Mesothelial cell of epicardium (in vitro differentiated cells): ENCODE results near the gene TGM3. TPM values are rescaled to one million over a fixed set of nuclear protein-coding genes. Genes with fewer than 3 reads are reported as not detected.

Source experiments
- DNase-seq, 2 experiments: peaks; one replicate each; pipeline ENCODE4 v3.0.0; 2021; ENCODE audit warnings: low spot score in 2 of 2; ENCODE audit not compliant: unreplicated experiment in 2 of 2
- H3K27ac Mint-ChIP-seq: 2 replicates; pipeline ENCODE4 v1.8.0; 2021; ENCODE audit warnings: mixed read lengths
- H3K27me3 Mint-ChIP-seq: 2 replicates; pipeline ENCODE4 v1.8.0; 2021; ENCODE audit warnings: low read depth, mixed read lengths
- H3K36me3 Mint-ChIP-seq: 2 replicates; pipeline ENCODE4 v1.8.0; 2021; ENCODE audit warnings: mixed read lengths
- H3K4me1 Mint-ChIP-seq: 2 replicates; pipeline ENCODE4 v1.8.0; 2021; ENCODE audit warnings: mixed read lengths
- H3K4me3 Mint-ChIP-seq: 2 replicates; pipeline ENCODE4 v1.8.0; 2021; ENCODE audit warnings: mild to moderate bottlenecking, moderate library complexity, mixed read lengths
- H3K9me3 Mint-ChIP-seq: 2 replicates; pipeline ENCODE4 v1.8.0; 2021; ENCODE audit warnings: mixed read lengths
- total RNA-seq: library from RNA; stranded (reverse); gene quantifications from 3 replicates; pipeline ENCODE4 v1.2.1, GENCODE V29; 2021
- TF ChIP-seq, protein P1 (sequence below): fragments of 200-600 bp; sonication (generic); IDR thresholded peaks from one replicate; pipeline ENCODE4 v1.5.0; 2021; ENCODE audit warnings: antibody characterized with exemption; ENCODE audit not compliant: unreplicated experiment

Gene TGM3
- total RNA-seq, 1 donor from 2014 or later: 0.13 TPM

- no peaks in the 10 kb centered on the region for H3K9me3 Mint-ChIP-seq
- no peak overlapping the region for H3K4me3 Mint-ChIP-seq
- DNase-seq: no peak
- H3K4me1 Mint-ChIP-seq: no peaks in the 10 kb centered on the region
- no peaks in the 10 kb centered on the region for H3K36me3 Mint-ChIP-seq
- peaks cover 10% of the 10 kb centered on the region for H3K27me3 Mint-ChIP-seq
- TF ChIP-seq, protein P1, sequence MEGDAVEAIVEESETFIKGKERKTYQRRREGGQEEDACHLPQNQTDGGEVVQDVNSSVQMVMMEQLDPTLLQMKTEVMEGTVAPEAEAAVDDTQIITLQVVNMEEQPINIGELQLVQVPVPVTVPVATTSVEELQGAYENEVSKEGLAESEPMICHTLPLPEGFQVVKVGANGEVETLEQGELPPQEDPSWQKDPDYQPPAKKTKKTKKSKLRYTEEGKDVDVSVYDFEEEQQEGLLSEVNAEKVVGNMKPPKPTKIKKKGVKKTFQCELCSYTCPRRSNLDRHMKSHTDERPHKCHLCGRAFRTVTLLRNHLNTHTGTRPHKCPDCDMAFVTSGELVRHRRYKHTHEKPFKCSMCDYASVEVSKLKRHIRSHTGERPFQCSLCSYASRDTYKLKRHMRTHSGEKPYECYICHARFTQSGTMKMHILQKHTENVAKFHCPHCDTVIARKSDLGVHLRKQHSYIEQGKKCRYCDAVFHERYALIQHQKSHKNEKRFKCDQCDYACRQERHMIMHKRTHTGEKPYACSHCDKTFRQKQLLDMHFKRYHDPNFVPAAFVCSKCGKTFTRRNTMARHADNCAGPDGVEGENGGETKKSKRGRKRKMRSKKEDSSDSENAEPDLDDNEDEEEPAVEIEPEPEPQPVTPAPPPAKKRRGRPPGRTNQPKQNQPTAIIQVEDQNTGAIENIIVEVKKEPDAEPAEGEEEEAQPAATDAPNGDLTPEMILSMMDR: no peak
- H3K27ac Mint-ChIP-seq: no peak overlapping the region
Measured at GRCh38 chr20:2305479-2305878, 9.7 kb downstream of the TGM3 start.

DNA sequence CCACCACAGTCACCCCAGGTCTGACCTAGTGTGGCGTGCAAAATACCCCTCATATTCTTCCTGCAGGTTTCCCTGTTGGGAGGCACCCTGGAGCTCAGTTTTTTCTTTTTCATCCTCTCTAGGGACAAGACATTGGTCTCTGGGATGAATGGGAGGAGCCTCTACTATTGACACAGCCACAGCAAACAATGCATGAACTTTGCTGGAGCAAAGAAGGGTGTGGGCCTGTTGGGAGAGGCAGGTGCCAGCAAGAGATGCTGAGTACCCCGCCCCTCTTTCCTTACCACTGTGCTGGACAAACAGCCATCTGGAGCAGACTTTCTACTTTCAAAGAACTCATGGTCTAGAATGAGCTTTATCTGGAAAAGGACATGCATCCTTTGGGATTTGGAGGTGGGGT lies 10.1 kb downstream of the TGM3 start:
- Mint-ChIP-seq H3K4me3 (no peak overlapping the region), H3K27me3 (peaks cover 10% of the 10 kb centered on the region), H3K4me1 (no peaks in the 10 kb centered on the region), H3K9me3 (no peaks in the 10 kb centered on the region), H3K36me3 (no peaks in the 10 kb centered on the region), H3K27ac (no peak overlapping the region)
- TF ChIP-seq, protein P1: no peak
- DNase-seq: no peak

DNA sequence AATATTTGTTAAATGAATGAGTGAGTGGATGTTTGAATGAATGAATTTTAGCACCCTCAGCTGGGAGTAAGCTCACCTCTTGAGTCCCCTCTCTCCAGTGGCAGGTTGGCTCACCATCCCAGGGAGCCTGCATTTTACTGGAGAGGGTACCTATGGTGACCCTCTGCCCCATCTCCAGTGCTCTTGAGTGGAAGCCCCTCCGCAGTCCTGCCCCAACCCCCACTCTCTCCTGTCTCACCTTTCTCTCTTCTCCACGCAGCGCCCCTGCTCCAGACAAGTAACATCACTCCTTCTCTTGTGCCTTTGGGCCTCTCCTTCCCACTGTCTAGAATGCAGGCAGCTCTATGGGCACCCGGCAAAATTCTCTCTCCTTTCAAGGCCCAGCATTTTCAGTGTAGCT lies 11.3 kb downstream of the TGM3 start:
- peaks cover 10% of the 10 kb centered on the region for H3K27me3 Mint-ChIP-seq
- DNase-seq: no peak
- TF ChIP-seq, protein P1: no peak
- H3K27ac Mint-ChIP-seq: no peak overlapping the region
- H3K4me1 Mint-ChIP-seq: no peaks in the 10 kb centered on the region
- no peaks in the 10 kb centered on the region for H3K36me3 Mint-ChIP-seq
- H3K4me3 Mint-ChIP-seq: no peak overlapping the region
- no peaks in the 10 kb centered on the region for H3K9me3 Mint-ChIP-seq

DNA sequence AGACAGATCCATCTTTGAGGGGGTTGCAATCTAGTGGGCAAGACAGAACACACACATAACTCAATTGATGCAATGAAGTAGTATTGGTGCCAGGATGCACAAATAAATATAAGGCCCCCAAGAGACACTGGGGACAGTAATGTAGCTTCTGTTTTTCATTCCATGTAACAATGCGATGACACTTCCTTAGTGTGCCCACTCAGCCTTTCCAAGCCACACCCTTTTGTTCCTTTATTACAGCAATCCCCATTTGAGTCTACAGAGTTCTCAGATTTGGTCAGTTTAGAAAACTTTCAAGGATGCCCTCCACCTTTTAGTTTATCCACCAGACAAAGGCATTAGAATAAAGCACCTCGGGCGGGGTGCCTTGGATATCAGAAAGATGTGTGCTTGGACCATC lies 15.5 kb downstream of the TGM3 start:
- TF ChIP-seq, protein P1: no peak
- Mint-ChIP-seq H3K27ac (no peak overlapping the region), H3K4me1 (peaks cover 2% of the 10 kb centered on the region), H3K4me3 (no peak overlapping the region), H3K27me3 (peaks cover 4% of the 10 kb centered on the region), H3K36me3 (no peaks in the 10 kb centered on the region), H3K9me3 (no peaks in the 10 kb centered on the region)
- DNase-seq: no peak

GRCh38 chr20:2312876-2313275 lies 17.1 kb downstream of the TGM3 start:
- no peak for DNase-seq
- TF ChIP-seq, protein P1: no peak
- Mint-ChIP-seq H3K36me3 (no peaks in the 10 kb centered on the region), H3K27me3 (no peaks in the 10 kb centered on the region), H3K27ac (no peak overlapping the region), H3K9me3 (no peaks in the 10 kb centered on the region), H3K4me1 (peaks cover 2% of the 10 kb centered on the region), H3K4me3 (no peak overlapping the region)

DNA sequence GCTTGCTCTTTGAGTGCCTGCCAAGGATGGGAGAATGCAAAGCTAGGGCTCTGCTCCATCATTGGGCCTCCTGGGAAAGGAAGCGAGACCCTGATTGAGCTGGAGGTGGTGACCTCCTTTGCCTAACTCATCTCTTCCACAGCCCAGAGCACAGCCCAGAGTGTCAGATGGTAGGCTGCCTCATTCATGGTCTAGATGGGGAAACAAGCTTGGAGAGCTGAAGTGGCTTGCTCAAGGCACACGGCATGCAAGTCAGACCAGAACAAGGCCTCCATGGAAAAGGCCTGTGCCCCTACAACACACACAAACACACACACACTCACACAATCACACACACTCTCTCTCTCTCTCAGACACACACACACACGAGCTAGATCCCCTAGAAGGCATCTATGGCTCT lies 17.5 kb downstream of the TGM3 start:
- no peaks in the 10 kb centered on the region for H3K9me3 Mint-ChIP-seq
- peaks cover 2% of the 10 kb centered on the region for H3K4me1 Mint-ChIP-seq
- H3K36me3 Mint-ChIP-seq: no peaks in the 10 kb centered on the region
- no peaks in the 10 kb centered on the region for H3K27me3 Mint-ChIP-seq
- no peak overlapping the region for H3K27ac Mint-ChIP-seq
- no peak overlapping the region for H3K4me3 Mint-ChIP-seq
- DNase-seq: no peak
- TF ChIP-seq, protein P1: no peak
